ENCODE data around the gene KLF3. TPM values are rescaled to one million over a fixed set of nuclear protein-coding genes. Genes with fewer than 3 reads are reported as not detected.

KLF3 gene
- total and polyA plus RNA-seq, 2 experiments from 2014 or later = 15.0 to 16.5 TPM

GRCh38 chr4:38730493-38730829 is 66.5 kb downstream of the KLF3 start (continued):
- TF ChIP-seq ZNF462 (CRISPR knock-in tag; IDR thresholded peaks at IDR 0.05) (no peak), EZH2phosphoT487 (IDR thresholded peaks at IDR 0.05; ENCODE audit: unreplicated experiment) (no peak), EZH2 (IDR thresholded peaks at IDR 0.05; ENCODE audit: low read depth, unreplicated experiment) (no peak)

GRCh38 chr4:38730830-38731646 is 67.0 kb downstream of the KLF3 start:
- DNase-seq (ENCODE audit: low spot score) = peak; percentile 94
- H2AFZ ChIP-seq = peak overlapping the region; percentile 39; the same call in 1 of the 2 replicates
- no peaks in the 10 kb centered on the region for H4K20me1 ChIP-seq (replicated peaks; ENCODE audit: insufficient read depth)
- H3K4me1 Mint-ChIP-seq = peaks cover 12% of the 10 kb centered on the region
- H3K27me3 ChIP-seq (ENCODE audit: insufficient read depth) = no peaks in the 10 kb centered on the region
- H3K79me2 ChIP-seq (replicated peaks; ENCODE audit: insufficient read depth) = no peaks in the 10 kb centered on the region
- H3K27ac ChIP-seq (ENCODE audit: low read depth) = no peak overlapping the region
- H3K27me3 Mint-ChIP-seq (ENCODE audit: insufficient read depth, low read depth, poor library complexity) = peaks cover 7% of the 10 kb centered on the region
- no peak overlapping the region for H3K4me2 ChIP-seq
- H3K4me3 Mint-ChIP-seq = no peak overlapping the region
- peaks cover 19% of the 10 kb centered on the region for H3K9me3 Mint-ChIP-seq
- H3K36me3 Mint-ChIP-seq (ENCODE audit: low read depth) = peaks cover 12% of the 10 kb centered on the region
- H3F3A ChIP-seq (replicated peaks; ENCODE audit: low read depth) = no peaks in the 10 kb centered on the region
- no peaks in the 10 kb centered on the region for H3K4me1 ChIP-seq (ENCODE audit: insufficient read depth)
- ATAC-seq = peak; percentile 96
- H3K4me3 ChIP-seq = no peak overlapping the region
- H3K9me2 ChIP-seq (ENCODE audit: insufficient read depth) = no peaks in the 10 kb centered on the region
- TF ChIP-seq CTCF (conservative IDR thresholded peaks at IDR 0.05; ENCODE audit: low read depth in 2 of 2) = peak; percentile 96 to 97
- TF ChIP-seq ZNF114 (CRISPR knock-in tag; IDR thresholded peaks at IDR 0.05) = no peak
- peak; percentile 9; the same call in 1 of the 2 replicates for TF ChIP-seq ZNF462 (CRISPR knock-in tag; IDR thresholded peaks at IDR 0.05)
- H3K27ac Mint-ChIP-seq = no peak overlapping the region
- H3K36me3 ChIP-seq (ENCODE audit: insufficient read depth) = no peaks in the 10 kb centered on the region
